ENCODE data around the gene NIPBL.
"Not testable (repeated sequence)": the region's sequence is repeated elsewhere in the genome, so short reads cannot be mapped to it uniquely, and the experiment has no call there.

Gene NIPBL

DNA sequence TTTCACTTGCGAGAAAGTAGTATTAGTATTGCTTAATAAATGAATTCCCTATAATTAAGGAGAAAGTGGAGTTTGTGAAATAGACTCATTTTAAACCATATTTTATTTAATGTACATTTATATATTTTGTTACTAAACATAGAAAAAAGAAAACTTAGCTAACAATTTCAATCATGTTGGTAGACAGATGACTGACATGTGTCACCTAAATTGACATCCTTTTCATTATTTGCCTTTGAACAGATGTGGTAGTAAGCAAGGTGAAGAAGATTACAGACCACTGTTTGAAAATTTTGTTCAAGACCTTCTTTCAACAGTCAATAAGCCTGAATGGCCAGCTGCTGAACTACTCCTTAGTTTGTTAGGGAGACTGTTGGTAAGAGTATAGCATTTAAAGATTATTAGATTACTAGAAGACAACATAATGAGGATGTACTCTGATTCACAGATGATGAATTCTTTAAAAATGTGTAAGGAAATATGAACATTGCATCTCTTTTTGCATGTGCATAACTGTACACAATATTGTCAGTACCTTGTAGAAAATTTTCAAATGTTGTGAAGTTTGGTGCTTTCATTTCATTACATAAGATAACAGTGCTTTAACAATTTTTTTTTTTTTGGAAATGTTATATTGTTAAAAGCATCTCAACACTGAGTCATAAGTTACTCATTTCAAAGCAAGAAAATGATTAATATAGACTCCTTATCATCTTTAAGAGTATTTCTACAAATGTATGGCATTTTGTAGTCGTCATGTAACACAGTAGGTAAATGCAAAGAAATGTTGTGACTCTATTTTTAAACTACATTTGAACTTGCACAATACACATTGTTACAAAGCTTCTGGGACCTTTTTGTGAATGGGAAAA, 139.5 kb downstream of the NIPBL start:
- in situ Hi-C loops (cut with MboI; ENCODE audit: low sequenced_read_pairs) = loop anchor here (25.0 kb wide), 1 partner anchor 279 kb away; no protein-coding TSS in a partner anchor

DNA sequence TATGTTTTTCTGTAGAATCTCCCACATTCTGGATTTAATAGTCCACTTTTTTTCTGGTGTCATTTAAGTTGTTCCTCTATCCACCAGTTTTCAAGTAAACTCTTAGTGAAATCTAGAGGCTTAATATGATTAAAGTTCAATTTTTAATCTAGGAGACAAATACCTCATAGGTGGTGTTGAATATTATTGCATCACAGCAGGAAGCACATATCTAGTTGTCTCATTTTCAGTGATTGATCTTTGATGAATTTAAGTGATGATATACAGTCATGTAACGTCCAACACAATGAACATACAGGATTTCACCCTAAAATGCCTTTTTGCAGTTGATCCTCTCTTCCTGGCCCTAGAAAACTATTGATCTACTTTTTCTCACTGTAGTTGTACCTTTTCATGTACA, 152.3 kb downstream of the NIPBL start:
- in situ Hi-C loops (cut with MboI; ENCODE audit: low sequenced_read_pairs) = no loop called here

DNA sequence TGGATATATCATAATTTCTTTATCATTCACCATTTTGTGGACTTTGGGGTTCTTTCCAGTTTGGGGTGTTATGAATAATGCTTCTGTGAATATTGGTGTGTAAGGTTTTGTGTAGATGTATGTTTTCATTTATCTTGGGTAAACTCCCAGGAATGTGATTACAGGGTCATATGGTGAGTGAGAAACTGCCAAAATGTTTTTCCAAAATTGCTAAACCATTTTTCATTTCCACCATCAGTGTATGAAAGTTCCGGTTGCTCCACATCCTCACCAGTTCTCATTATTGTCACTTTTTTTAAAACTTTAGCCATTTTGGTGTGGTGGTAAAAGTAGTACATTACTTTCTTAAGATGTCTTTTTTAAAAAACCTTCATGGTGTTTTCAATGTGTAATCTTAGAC, 152.9 kb downstream of the NIPBL start:
- in situ Hi-C loops (cut with MboI; ENCODE audit: low sequenced_read_pairs) = no loop called here

DNA sequence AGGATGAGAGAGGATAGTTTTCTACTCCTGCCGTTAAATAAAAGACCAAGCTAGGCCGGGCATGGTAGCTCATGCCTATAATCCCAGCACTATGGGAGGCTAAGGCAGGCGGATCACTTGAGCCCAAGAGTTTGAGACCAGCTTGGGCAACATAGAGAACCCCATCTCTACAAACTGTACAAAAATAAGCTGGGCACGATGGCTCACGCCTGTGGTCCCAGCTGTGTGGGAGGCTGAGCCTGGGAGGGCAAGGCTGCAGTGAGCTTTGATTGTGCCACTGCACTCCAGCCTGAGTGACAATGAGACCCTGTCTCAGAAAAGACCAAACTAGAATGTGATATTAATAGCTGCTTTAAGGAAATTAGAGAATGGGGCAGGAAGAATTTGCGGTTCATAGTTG, 158.4 kb downstream of the NIPBL start:
- in situ Hi-C loops (cut with MboI; ENCODE audit: low sequenced_read_pairs) = no loop called here

DNA sequence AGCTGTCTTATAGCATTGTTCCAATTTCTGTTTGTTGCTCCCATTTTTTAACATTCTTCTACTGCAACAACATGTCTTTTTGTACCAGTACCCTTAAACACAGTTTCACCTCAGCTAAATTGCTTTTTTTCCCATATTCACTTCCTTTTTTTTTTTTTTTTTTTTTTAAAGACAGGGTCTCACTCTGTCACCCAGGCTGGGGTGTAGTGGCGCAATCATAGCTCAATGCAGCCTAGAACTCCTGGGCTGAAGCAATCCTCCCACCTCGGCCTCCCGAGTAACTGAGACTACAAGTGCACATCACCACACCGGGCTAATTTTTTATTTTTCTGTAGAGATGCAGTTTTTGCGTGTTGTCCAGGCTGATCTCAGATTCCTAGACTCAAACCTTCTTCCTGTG, 161.3 kb downstream of the NIPBL start:
- in situ Hi-C loops (cut with MboI; ENCODE audit: low sequenced_read_pairs) = no loop called here

DNA sequence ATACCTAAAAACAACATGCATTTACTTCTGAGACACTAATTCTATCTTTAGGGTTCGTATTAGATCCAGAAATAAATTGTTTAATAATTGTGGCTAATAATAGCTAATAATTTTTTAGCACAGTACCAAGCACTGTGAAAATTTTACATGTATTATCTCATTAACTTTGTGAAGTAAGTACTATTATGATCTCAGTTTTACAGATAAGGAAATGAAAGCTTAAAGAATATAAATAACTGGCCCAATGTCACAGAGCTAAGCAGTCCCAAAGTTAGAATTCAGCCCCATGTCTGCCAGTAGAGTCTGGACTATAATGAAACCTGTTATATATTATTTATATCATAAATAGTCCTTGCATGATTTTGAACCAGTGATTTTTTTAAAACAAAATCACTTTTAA, 163.3 kb downstream of the NIPBL start:
- in situ Hi-C loops (cut with MboI; ENCODE audit: low sequenced_read_pairs) = no loop called here

DNA sequence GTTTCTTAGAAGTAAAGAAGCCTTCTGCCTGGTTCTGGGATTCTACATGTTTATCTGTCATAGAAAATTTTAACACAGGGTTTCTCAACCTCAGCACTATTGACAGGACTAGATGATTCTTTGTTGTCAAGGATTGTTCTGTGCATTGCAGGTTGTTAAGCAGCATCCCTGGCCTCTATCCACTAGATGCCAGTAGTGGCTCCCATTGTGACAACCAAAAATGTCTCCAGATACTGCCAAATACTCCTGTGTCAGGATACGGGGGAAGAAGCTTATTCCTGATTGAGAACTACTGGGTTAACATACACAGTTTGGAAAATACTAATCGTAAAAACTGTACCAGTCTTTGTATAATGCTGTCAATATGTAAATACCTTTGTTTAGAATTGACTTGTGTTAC, 167.1 kb downstream of the NIPBL start:
- in situ Hi-C loops (cut with MboI; ENCODE audit: low sequenced_read_pairs) = no loop called here

DNA sequence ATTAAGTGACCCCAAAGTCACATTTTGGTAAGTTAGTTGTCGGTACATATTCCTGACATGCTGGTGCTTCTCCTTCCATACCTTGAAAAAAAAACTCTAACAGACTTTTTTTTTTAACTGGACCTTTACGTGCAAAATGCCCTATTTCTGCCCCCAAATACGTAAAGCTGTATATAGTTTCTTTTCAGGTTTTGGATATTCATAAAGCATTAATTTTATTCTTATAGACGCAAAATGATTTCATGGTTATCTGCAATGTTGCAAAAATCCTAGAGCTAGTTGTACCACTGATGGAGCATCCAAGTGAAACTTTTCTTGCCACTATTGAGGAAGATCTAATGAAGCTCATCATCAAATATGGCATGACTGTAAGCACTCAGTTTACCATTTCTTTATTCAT, 167.6 kb downstream of the NIPBL start:
- in situ Hi-C loops (cut with MboI; ENCODE audit: low sequenced_read_pairs) = no loop called here

DNA sequence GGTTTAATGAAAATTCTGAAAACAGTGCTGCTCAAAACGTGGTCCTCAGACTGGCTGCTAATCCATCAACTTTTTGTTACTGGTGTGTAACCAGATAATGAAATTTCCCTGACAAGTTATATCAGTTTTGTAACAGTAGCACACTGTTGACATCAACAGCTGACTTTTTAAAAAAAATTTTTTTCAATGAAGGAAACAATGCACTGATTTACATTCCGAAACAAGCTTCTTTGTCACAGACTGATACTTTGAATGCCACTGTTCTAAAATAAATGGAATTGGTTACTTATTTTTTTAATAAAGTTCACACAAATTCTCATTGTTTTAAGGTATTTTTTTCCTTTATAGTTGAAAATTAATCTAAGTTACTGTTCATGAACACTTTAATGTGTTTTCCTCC, 169.1 kb downstream of the NIPBL start:
- in situ Hi-C loops (cut with MboI; ENCODE audit: low sequenced_read_pairs) = no loop called here

DNA sequence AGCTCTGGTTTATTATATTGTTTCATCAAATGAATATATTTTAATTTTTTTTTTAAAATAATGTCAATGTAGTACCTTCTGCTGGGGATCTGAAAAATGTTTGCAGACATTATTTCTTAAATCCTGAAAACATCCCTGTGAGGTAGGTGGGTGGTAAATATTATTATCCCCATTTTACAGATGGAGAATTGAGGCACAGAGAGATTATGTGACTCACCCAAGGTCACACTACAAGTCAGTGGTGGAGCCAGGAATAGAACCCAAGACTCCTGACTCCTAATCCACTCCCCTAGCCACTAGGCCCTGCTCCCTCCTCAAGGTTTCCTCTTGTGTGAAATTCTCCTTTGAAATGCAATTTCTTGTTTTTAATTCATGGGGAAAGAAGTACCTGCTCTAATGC, 171.4 kb downstream of the NIPBL start:
- in situ Hi-C loops (cut with MboI; ENCODE audit: low sequenced_read_pairs) = no loop called here

DNA sequence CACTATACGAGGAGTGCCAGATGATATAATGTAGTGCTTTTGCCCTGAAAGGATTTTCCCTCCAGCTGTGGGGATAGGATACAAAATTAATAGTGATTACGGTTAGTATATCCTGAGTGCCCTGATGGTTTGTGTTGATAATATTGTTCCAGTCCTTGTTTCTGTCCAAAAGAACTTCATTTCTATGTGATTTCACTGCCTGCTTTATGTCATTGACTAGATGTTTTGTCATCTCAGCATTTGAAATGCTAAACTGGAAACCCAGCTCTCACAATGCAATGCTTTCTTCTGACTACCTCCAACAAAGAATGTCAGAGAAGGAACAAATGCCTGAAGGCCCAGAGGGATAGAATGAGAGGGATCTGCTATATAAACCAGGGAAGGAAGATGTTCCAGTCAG, 177.8 kb downstream of the NIPBL start:
- in situ Hi-C loops (cut with MboI; ENCODE audit: low sequenced_read_pairs) = no loop called here

DNA sequence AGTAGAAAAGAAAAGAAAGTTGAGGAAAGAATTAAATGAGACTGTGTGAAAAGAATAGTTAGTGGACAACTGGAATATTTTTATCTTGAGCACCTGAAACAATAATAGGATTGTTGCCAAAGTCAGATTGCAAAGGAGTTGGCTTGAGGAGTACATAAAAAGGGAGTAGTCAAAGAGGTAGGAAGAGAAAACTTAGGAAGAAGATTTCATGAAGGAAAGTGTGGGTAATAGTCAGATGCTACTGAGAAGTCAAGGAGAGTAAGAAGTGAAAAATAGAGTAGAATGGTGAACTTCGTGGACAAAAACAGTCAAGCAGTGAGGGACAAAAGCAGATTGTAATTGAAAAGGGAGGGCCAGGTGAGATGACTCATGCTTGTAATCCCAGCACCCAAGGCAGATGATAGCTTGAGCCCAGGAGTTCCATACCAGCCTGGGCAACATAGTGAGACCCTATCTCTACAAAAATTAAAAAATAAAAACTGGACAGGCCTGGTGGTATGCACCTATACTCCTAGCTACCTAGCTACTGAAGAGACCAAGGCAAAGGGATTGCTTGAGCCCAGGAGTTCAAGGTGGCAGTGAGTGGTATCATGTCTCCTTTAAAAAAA, 178.9 kb downstream of the NIPBL start:
- in situ Hi-C loops (cut with MboI; ENCODE audit: low sequenced_read_pairs) = no loop called here

DNA sequence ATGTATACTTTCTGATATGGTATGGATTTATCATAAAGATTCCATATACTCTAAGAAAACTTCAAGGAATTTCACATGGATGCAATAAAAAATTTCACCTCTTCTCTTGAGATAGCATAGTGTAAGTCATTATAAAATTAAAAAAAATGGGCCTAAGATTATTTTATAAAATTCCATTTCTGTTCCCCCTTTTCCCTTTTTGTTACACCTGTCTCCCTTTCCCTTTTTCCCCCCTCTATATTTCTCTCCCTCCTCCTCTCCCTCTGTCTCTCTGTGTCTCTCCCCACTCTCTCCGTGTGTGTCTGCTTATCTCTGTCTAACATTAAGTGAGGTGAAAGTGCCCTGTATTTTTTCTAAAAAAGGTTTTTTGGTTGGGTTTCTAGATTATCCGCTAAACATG, 180.2 kb downstream of the NIPBL start:
- in situ Hi-C loops (cut with MboI; ENCODE audit: low sequenced_read_pairs) = no loop called here

DNA sequence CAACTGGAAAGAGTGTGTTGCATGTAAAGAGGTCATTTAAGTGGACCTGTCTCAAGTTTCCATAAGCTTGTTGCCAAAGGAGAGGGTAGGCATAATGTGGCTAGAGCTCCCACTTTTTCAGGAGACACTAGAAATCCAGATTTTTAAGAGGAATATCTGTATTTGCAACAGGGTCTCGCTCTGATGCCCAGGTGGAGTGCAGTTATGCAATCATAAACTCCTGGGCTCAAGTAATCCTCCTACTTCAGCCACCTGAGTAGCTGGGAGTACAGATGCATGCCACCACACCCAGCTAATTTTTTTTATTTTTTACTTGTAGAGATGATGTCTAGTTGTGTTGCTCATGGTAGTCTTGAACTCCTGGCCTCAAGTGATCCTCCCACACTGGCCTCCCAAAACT, 183.5 kb downstream of the NIPBL start:
- in situ Hi-C loops (cut with MboI; ENCODE audit: low sequenced_read_pairs) = no loop called here

DNA sequence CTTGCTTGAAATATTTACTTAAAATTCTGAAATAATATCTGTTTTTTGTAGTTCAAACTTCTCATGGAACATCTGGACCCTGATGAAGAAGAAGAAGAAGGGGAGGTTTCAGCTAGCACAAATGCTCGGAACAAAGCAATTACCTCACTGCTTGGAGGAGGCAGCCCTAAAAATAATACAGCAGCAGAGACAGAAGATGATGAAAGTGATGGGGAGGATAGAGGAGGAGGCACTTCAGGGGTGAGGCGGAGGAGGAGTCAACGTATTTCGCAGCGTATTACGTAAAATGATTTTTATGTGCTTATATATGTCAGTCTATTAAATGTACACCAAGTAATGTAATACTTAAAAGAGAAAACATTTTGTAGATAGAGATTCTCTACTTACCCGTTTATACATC, 187.2 kb downstream of the NIPBL start:
- in situ Hi-C loops (cut with MboI; ENCODE audit: low sequenced_read_pairs) = no loop called here

DNA sequence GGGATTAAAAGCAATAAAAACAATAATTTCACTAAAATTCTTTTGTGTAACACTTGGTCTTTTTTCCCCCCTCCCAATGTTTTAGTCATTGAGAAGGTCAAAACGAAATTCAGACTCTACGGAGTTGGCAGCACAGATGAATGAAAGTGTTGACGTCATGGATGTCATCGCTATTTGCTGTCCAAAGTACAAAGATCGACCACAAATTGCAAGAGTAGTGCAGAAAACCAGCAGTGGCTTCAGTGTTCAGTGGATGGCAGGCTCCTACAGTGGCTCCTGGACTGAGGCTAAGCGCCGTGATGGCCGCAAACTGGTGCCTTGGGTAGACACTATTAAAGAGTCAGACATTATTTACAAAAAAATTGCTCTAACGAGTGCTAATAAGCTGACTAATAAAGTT, 187.9 kb downstream of the NIPBL start:
- in situ Hi-C loops (cut with MboI; ENCODE audit: low sequenced_read_pairs) = no loop called here

DNA sequence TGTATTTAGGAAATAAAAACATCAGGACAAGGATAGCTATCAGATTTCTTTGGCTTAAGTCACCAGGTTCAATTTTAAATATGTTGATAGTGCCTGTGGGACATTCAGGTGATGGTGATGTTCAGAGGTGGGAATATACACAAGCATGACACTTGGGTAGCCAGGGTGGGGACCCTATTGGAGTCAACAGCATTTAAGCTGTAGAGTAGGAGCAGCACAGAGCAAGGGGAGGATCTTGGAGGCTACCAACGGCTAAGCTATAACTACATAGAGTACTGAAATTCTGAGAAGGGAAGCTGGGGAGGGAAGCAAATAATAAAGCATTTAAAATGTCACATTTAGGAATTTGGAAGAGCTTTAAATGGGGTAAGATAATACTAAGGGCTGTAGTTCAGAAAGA, 194.9 kb downstream of the NIPBL start:
- in situ Hi-C loops (cut with MboI; ENCODE audit: low sequenced_read_pairs) = no loop called here

DNA sequence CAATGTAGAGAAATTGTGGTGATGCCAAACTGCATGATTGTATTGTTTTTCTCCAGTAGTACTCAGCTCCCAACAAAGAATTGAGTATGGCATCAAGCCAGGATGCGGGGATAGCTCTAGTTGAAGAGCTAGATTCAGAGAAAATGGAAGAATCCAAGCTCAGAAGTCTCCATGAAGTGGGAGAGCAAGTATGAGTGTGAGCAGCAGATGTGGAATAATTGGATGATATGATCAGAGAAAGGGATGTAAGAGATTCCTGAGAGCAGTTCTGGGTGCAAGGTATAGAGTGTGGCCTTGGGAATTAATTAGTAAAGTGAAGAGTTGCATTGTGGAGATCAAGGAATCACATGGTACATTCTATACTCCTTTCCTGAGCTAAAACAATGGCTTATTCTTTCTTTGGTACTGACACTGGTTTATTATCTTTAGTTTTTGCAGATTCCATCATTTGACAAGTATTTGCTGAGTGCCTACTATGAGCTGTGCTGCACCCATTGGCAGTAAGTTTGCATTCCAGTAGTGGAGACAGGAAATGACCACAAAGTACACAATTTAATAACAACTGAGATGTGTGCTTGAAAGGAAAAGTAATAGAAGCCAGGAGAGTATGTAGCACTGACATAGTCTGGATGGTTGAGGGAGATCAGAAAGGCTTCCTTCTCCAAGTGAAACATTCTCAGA, 195.5 kb downstream of the NIPBL start:
- in situ Hi-C loops (cut with MboI; ENCODE audit: low sequenced_read_pairs) = no loop called here

DNA sequence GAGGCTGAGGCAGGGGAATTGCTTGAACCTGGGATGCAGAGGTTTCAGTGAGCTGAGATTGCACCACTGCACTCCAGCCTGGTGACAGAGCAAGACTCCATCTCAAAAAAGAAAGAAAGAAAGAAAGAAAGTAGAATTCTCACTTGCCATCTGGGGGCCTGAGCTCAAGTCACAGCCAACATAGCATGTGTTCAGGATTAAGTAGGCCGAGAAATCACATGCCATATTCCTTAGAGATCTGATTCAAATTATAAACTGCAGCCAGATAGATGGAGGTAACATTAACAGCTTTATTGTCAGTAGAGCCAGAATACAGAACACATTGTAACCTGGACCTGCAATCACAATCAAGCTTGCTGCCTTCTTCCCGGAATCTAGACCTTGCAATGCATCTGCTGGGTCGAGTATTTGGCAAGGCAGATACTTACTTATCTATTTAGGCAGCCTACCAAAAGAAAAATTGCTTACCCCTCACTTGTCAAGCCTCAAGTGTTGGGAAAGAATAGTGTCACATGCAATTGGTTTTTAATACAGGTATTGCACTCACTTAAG, 198.9 kb downstream of the NIPBL start:
- in situ Hi-C loops (cut with MboI; ENCODE audit: low sequenced_read_pairs) = no loop called here

DNA sequence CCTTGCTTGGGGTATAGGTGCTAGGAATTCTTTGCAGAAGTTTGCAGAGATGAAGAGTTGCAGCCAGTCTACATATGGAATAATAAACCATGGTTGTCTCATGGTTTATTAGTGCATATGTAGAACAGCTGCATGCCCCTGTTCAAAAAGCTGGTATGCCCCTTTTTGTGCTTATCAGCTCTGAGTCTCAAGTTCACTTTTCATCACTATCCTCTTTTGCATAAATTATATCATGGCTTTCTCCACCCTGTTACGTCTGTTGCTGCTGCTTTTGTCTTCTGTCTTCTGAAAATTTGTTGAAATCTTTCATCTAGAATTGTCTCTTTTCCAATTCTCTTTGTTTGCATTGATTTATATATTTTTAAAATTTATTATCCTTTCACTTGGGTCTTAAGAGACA, 200.6 kb downstream of the NIPBL start:
- in situ Hi-C loops (cut with MboI; ENCODE audit: low sequenced_read_pairs) = no loop called here

DNA sequence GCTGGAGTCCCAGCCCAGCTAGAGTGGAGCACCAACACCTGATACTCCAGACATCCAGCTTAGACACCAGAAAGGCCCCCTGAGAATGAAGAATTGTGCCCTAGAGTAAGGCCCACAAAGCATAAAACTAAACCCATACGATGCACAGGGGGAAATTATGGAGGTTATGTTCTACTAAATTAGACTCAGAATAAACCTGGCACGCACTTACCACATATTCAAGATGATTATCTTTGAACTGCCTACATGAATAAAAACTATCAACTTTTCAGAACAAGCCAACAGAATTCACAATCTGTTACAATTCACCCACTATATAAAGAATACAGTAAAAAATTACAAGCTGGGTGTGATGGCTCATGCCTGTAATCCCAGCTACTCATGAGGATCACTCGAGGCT, 204.1 kb downstream of the NIPBL start:
- in situ Hi-C loops (cut with MboI; ENCODE audit: low sequenced_read_pairs) = no loop called here

DNA sequence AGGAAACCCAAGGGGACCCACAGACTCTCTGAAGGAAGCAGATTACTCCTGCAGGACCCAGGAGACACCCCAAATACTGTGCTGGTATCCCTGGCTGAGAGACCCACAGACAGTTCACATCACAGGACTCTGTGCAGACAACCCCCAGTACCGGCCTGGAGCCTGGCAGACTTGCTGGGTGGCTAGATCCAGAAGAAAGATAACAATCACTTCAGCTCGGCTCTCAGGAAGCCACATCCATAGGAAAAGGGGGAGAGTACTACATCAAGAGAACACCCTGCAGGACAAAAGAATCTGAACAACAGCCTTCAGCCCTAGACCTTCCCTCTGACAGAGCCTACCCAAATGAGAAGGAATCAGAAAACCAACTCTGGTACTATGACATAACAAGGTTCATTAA, 206.4 kb downstream of the NIPBL start:
- in situ Hi-C loops (cut with MboI; ENCODE audit: low sequenced_read_pairs) = not testable (repeated sequence)

All from HL-60/S4 (cell line).